GM18909 (cell line): ENCODE data around the gene FRMD4A.

ENCODE experiments used
- ATAC-seq: cut with Tn5 transposase; IDR thresholded peaks from one replicate; pipeline ENCODE4 v1.9.1; 2021; ENCODE audit warnings: mild to moderate bottlenecking; ENCODE audit not compliant: unreplicated experiment, poor library complexity

Gene FRMD4A

GRCh38 chr10:13627459-13628310 is 703.0 kb downstream of the FRMD4A start:
- no peak for ATAC-seq

GRCh38 chr10:13624630-13625029 is 706.1 kb downstream of the FRMD4A start:
- ATAC-seq, result no peak

- ATAC-seq, result no peak
These were observed 708.8 kb downstream of the FRMD4A start for GRCh38 chr10:13621931-13622330.

- no peak for ATAC-seq
These were observed 713.6 kb downstream of the FRMD4A start for GRCh38 chr10:13617116-13617515.

- no peak for ATAC-seq
These were observed 714.9 kb downstream of the FRMD4A start for GRCh38 chr10:13615650-13616300.

GRCh38 chr10:13614530-13615332 is 716.0 kb downstream of the FRMD4A start:
- no peak for ATAC-seq

- no peak for ATAC-seq
These were observed 717.2 kb downstream of the FRMD4A start for GRCh38 chr10:13613519-13613918.

GRCh38 chr10:13612654-13613373 is 717.9 kb downstream of the FRMD4A start:
- ATAC-seq, result no peak

GRCh38 chr10:13608246-13608853 is 722.4 kb downstream of the FRMD4A start:
- no peak for ATAC-seq

- no peak for ATAC-seq
These were observed 726.2 kb downstream of the FRMD4A start for GRCh38 chr10:13604357-13605040.

GRCh38 chr10:13597909-13598308 is 732.8 kb downstream of the FRMD4A start:
- ATAC-seq, result no peak

- ATAC-seq, result no peak
These were observed 736.1 kb downstream of the FRMD4A start for GRCh38 chr10:13594641-13595040.
